ENCODE measurements around the gene DNAH10. TPM values are rescaled to one million over a fixed set of nuclear protein-coding genes. Genes with fewer than 3 reads are reported as not detected.

Gene DNAH10
- total RNA-seq, 2 experiments from 2014 or later = 0.11 to 0.19 TPM

- ChIA-PET POLR2A (no interaction called here), CTCF (ENCODE audit: unreplicated experiment) (no interaction called here)
- TF ChIP-seq EZH2phosphoT487 (IDR thresholded peaks at IDR 0.05; ENCODE audit: borderline replicate concordance, low read depth, low read length) (no peak), CTCF (conservative IDR thresholded peaks at IDR 0.05; ENCODE audit: low read length) (no peak)
- Histone ChIP-seq H3K9me2 (ENCODE audit: insufficient read depth, low read length) (no peaks in the 10 kb centered on the region), H2AFZ (ENCODE audit: low read length) (no peak overlapping the region), H3K4me3 (ENCODE audit: low read depth, low read length, poor library complexity, severe bottlenecking) (no peak overlapping the region), H3K27ac (ENCODE audit: low read depth, low read length, poor library complexity, severe bottlenecking) (no peak overlapping the region), H3K9me3 (ENCODE audit: low read length) (no peaks in the 10 kb centered on the region), H3K79me2 (ENCODE audit: insufficient read depth, low read depth, low read length) (no peaks in the 10 kb centered on the region), H3K4me1 (ENCODE audit: insufficient read depth, low read length, poor library complexity, severe bottlenecking) (no peaks in the 10 kb centered on the region), H3K36me3 (ENCODE audit: insufficient read depth, low read length) (no peaks in the 10 kb centered on the region), H4K20me1 (ENCODE audit: insufficient read depth, low read length) (no peaks in the 10 kb centered on the region), H3K4me2 (ENCODE audit: low read length) (no peak overlapping the region)
- BruUV-seq (replicated peaks) = no TSS peak
- DNase-seq (ENCODE audit: low spot score) = no peak
- intact Hi-C loops (cut with micrococcal nuclease; ENCODE audit: unreplicated experiment) = no loop called here
Observed at GRCh38 chr12:123790905-123791467, 28.9 kb downstream of the DNAH10 start.

- no peak for TF ChIP-seq CTCF (conservative IDR thresholded peaks at IDR 0.05; ENCODE audit: low read length)
- no peak for TF ChIP-seq EZH2phosphoT487 (IDR thresholded peaks at IDR 0.05; ENCODE audit: borderline replicate concordance, low read depth, low read length)
- intact Hi-C loops (cut with micrococcal nuclease; ENCODE audit: unreplicated experiment) = no loop called here
- CTCF ChIA-PET (ENCODE audit: unreplicated experiment) = no interaction called here
- no TSS peak for BruUV-seq (replicated peaks)
- Histone ChIP-seq H3K9me3 (ENCODE audit: low read length) (no peaks in the 10 kb centered on the region), H3K4me1 (ENCODE audit: insufficient read depth, low read length, poor library complexity, severe bottlenecking) (no peaks in the 10 kb centered on the region), H3K4me3 (ENCODE audit: low read depth, low read length, poor library complexity, severe bottlenecking) (no peak overlapping the region), H3K27ac (ENCODE audit: low read depth, low read length, poor library complexity, severe bottlenecking) (no peak overlapping the region), H2AFZ (ENCODE audit: low read length) (no peak overlapping the region), H4K20me1 (ENCODE audit: insufficient read depth, low read length) (no peaks in the 10 kb centered on the region), H3K36me3 (ENCODE audit: insufficient read depth, low read length) (no peaks in the 10 kb centered on the region), H3K4me2 (ENCODE audit: low read length) (no peak overlapping the region), H3K9me2 (ENCODE audit: insufficient read depth, low read length) (no peaks in the 10 kb centered on the region), H3K79me2 (ENCODE audit: insufficient read depth, low read depth, low read length) (no peaks in the 10 kb centered on the region)
- POLR2A ChIA-PET = no interaction called here
- no peak for DNase-seq (ENCODE audit: low spot score)
Observed at GRCh38 chr12:123794027-123794426, 31.9 kb downstream of the DNAH10 start.

- intact Hi-C loops (cut with micrococcal nuclease; ENCODE audit: unreplicated experiment) = no loop called here
- DNase-seq (ENCODE audit: low spot score) = no peak
- CTCF ChIA-PET (ENCODE audit: unreplicated experiment) = no interaction called here
- no TSS peak for BruUV-seq (replicated peaks)
- H3K4me2 ChIP-seq (ENCODE audit: low read length) = no peak overlapping the region
- no peaks in the 10 kb centered on the region for H3K79me2 ChIP-seq (ENCODE audit: insufficient read depth, low read depth, low read length)
- H3K4me1 ChIP-seq (ENCODE audit: insufficient read depth, low read length, poor library complexity, severe bottlenecking) = no peaks in the 10 kb centered on the region
- no peaks in the 10 kb centered on the region; the same call in 1 of the 2 replicates for H4K20me1 ChIP-seq (ENCODE audit: insufficient read depth, low read length)
- no peak overlapping the region for H3K4me3 ChIP-seq (ENCODE audit: low read depth, low read length, poor library complexity, severe bottlenecking)
- POLR2A ChIA-PET = no interaction called here
- H3K9me2 ChIP-seq (ENCODE audit: insufficient read depth, low read length) = no peaks in the 10 kb centered on the region
- no peak overlapping the region for H2AFZ ChIP-seq (ENCODE audit: low read length)
- H3K36me3 ChIP-seq (ENCODE audit: insufficient read depth, low read length) = no peaks in the 10 kb centered on the region
- no peak for TF ChIP-seq EZH2phosphoT487 (IDR thresholded peaks at IDR 0.05; ENCODE audit: borderline replicate concordance, low read depth, low read length)
- no peak overlapping the region for H3K27ac ChIP-seq (ENCODE audit: low read depth, low read length, poor library complexity, severe bottlenecking)
- H3K9me3 ChIP-seq (ENCODE audit: low read length) = no peaks in the 10 kb centered on the region
Observed at GRCh38 chr12:123798518-123798917, 36.4 kb downstream of the DNAH10 start.
